GM21528 (cell line): ENCODE measurements around the gene KIF5A.
"Not testable (repeated sequence)": the region's sequence is repeated elsewhere in the genome, so short reads cannot be mapped to it uniquely, and the experiment has no call there.

Source experiments
- ATAC-seq: cut with Tn5 transposase; IDR thresholded peaks from one replicate; pipeline ENCODE4 v1.9.1; 2021; ENCODE audit warnings: mild to moderate bottlenecking, moderate library complexity; ENCODE audit not compliant: unreplicated experiment, low FRiP score

The KIF5A gene

GRCh38 chr12:57549909-57550640, at the start of gene KIF5A:
Gene KIF5A, plus strand, starts transcription at chr12:57550044. Its CDS starts 228 bp downstream, at chr12:57550272.
- no peak for ATAC-seq

- no peak for ATAC-seq
Observed at GRCh38 chr12:57500213-57500612, 49.6 kb upstream of the KIF5A start.

GRCh38 chr12:57502311-57502969, 47.4 kb upstream of the KIF5A start:
- not testable (repeated sequence) for ATAC-seq

GRCh38 chr12:57506541-57506940, 43.3 kb upstream of the KIF5A start:
- not testable (repeated sequence) for ATAC-seq

GRCh38 chr12:57507796-57508195, 42.0 kb upstream of the KIF5A start:
- not testable (repeated sequence) for ATAC-seq

- ATAC-seq = no peak
Observed at GRCh38 chr12:57511161-57511560, 38.7 kb upstream of the KIF5A start.

- ATAC-seq = no peak
Observed at GRCh38 chr12:57511588-57512325, 38.1 kb upstream of the KIF5A start.

GRCh38 chr12:57512665-57513064, 37.2 kb upstream of the KIF5A start:
- no peak for ATAC-seq

GRCh38 chr12:57513266-57513665, 36.6 kb upstream of the KIF5A start:
- no peak for ATAC-seq

GRCh38 chr12:57513677-57514076, 36.2 kb upstream of the KIF5A start:
- ATAC-seq = not testable (repeated sequence)

GRCh38 chr12:57514246-57514645, 35.6 kb upstream of the KIF5A start:
- not testable (repeated sequence) for ATAC-seq

GRCh38 chr12:57514720-57515407, 35.0 kb upstream of the KIF5A start:
- no peak for ATAC-seq

GRCh38 chr12:57515408-57515933, 34.4 kb upstream of the KIF5A start:
- ATAC-seq = no peak

- no peak for ATAC-seq
Observed at GRCh38 chr12:57515934-57516541, 33.8 kb upstream of the KIF5A start.

GRCh38 chr12:57516617-57517153, 33.2 kb upstream of the KIF5A start:
- ATAC-seq = no peak

GRCh38 chr12:57517187-57517586, 32.7 kb upstream of the KIF5A start:
- ATAC-seq = no peak

GRCh38 chr12:57517718-57518117, 32.1 kb upstream of the KIF5A start:
- ATAC-seq = not testable (repeated sequence)

GRCh38 chr12:57518176-57518919, 31.5 kb upstream of the KIF5A start:
- no peak for ATAC-seq
